Measurements from ENCODE around the gene MCCD1.

Gene MCCD1

GRCh38 chr6:31513456-31514165, 15.2 kb upstream of the MCCD1 start:
- no peak for DNase-seq (ENCODE audit: low spot score)

- DNase-seq (ENCODE audit: low spot score): no peak
Measured at GRCh38 chr6:31521835-31522234, 6.9 kb upstream of the MCCD1 start.

DNA sequence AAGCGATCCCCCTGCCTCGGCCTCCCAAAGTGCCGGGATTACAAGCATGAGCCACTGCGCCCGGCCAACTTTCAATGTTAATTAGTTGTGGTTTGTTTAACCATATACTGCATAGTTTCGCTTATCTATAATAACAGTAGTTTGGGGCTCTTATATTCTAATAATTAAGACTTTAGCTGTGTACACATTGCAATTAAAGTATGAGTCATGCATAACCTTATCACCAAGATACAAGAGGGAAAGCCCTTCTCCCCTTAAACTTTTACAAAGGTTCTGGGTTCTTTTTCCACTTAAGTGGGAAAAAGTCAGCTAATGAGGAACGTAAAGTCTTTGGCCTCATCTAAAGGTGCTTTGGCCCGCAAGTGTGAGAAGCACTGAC, 3.2 kb upstream of the MCCD1 start:
- no peak for DNase-seq (ENCODE audit: low spot score)

DNA sequence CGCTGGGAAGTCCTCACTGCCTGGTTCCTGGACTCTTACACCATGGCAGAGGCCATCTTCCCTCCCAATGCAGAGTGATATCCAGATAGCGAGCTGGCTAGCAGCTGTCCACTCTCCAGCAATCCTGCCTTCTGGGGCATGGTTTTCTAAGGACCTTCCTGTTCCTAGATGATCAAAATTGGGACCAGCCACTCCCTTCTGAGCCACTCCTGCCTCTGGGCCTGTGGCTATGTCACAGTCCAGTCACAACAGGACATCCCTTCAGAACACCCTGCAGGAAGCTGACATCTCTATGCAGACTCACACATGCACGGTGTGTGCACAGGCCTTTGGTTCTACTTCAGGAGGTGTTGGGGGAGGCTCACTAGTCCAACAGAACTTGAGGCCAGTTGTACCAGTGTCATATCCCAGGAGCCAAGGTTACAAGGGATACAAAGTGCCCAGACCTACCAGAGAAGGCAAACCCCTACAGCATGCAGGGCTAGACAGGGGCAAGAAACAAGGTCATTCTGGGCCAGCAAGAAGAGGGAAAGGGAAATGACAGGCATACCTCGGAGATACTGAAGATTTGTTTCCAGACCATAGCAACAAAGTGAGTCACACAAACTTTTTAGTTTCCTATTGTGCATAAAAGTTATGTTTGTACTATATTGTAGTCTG, 2.7 kb upstream of the MCCD1 start:
- DNase-seq (ENCODE audit: low spot score): no peak

DNA sequence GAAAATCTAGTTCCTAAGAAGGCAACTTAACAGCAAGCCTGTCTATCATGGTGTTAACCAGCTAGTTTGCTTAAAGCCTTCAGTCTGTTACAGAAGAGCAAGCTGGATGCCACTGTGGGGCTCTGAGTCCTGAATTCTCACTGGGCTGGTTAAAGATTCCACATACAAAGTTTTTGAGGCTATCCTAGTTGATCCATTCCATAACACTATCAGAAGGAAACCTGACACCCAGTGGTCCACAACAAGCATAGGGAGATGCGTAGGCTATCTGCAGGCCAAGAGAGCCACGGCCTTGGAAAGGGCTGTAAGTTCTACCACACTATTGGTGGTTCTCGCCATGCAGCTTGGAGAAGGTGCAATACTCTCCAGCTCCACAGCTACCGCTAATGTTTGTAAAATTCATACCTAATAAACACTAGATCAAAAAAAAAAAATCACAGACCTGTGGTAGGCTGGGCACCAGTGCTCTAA, 420 bp upstream of the MCCD1 start:
- DNase-seq (ENCODE audit: low spot score): no peak

- no peak for DNase-seq (ENCODE audit: low spot score)
Measured at GRCh38 chr6:31529329-31530150, 778 bp downstream of the MCCD1 start.

DNA sequence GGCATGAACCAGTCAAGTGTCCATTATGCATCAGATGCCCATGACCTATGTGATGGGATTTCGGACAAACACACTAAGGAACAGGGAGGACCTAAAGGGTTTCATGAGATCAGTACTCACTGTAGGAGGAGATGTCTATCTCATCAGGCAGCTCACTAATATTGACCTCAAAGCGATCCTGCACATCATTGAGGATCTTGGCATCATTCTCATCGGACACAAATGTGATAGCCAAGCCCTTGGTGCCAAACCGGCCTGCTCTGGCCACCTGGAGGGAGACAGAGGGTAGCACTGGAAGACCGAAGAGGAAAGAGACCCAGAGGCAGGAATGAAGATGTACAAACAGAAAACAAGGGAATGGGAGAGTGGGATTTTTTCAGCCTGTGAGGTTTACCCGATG, 1.9 kb downstream of the MCCD1 start:
- no peak for DNase-seq (ENCODE audit: low spot score)

DNA sequence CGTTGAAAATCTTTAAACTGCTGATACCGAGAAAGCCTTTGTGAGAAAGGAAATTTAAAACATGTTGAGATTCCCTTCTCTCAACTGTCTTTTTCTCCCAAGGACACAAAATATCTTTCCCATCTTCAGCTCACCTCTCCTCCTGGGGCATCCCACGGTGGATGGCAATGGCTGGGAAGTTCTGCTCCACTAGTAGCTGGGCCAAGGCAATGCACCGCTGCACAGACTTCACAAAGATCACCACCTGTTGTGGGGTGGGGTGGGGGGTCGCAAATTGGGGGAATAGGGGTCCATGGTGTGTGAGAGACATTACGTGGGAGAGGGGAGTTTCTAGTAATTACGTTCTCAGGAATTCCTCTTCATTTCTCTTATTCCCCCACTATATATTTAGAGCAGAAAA, 2.4 kb downstream of the MCCD1 start:
- DNase-seq (ENCODE audit: low spot score): no peak

GRCh38 chr6:31531771-31532643, 3.2 kb downstream of the MCCD1 start:
- no peak for DNase-seq (ENCODE audit: low spot score)

DNA sequence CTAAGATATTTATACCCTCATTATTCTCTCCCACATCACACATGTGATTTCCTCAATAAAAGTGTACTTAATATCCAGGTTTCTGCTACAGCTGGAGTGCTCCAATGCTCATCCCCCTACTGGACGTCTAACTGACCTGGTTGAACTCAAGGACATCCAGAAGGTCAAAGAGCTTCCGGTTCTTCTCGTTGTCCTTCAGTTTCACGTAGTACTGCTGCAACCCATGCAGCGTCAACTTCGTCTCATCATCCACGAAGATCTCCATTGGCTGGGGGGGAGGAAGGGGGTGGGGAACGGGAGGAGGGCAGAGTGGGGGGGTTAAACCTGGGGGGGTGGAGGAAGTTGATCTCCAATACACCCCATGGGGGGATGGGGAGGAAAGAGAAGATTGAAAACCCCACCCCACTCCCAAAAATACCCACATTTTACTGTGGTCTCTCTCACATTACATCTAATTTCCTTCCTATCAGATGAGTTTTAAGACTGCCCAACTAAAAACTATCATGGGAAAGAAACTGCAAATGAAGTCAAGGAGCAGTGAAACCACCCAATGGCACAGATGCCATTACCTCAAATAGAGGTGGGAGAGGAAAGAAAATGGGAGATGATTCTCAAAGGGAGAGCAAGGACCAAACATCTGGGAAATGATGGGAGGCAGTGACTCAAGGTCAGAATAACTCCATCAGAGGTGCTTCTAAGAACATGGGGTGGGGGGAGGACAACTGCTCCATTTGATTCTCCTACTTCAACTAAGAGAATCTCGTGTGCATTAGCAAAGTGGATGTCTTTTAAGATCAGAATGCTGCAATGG, 4.1 kb downstream of the MCCD1 start:
- no peak for DNase-seq (ENCODE audit: low spot score)

DNA sequence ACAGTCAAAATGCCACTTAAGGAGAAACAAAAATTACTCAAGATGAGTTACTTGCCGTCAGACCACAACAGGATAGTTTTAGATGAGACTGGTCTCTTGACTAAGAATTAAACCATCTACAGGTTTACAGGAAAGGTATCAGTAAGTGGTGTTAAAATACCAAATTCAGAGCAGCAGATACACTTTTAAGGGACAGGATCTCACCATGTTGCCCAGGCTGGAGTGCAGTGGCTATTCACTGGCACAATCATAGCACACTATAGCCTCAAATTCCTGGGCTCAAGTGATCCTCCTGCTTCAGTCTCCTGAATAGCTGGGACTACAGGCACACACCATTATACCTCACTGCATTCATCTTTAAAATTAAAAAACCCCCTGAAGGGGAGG, 4.7 kb downstream of the MCCD1 start:
- no peak for DNase-seq (ENCODE audit: low spot score)

DNA sequence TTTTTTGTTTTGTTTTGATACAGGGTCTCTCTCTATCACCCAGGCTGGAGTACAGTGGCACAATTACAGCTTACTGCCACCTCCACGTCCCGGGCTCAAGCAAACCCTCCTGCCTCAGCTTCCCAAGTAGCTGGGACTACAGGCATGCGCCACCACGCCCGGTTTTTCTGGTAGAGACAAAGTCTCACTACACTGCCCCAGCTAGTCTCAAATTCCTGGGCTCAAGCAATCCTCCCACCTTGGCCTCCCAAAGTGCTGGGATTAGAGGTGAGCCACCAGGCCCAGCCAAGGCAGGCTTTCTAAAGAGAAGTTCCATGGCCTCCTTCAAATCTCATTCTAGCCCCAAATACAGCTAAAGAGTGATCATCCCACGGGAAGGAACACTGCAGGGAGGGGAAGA, 5.2 kb downstream of the MCCD1 start:
- no peak for DNase-seq (ENCODE audit: low spot score)

- no peak for DNase-seq (ENCODE audit: low spot score)
Measured at GRCh38 chr6:31534521-31535040, 5.8 kb downstream of the MCCD1 start.

- no peak for DNase-seq (ENCODE audit: low spot score)
Measured at GRCh38 chr6:31535538-31536324, 7.0 kb downstream of the MCCD1 start.

GRCh38 chr6:31538805-31539400, 10.1 kb downstream of the MCCD1 start:
- no peak for DNase-seq (ENCODE audit: low spot score)

DNA sequence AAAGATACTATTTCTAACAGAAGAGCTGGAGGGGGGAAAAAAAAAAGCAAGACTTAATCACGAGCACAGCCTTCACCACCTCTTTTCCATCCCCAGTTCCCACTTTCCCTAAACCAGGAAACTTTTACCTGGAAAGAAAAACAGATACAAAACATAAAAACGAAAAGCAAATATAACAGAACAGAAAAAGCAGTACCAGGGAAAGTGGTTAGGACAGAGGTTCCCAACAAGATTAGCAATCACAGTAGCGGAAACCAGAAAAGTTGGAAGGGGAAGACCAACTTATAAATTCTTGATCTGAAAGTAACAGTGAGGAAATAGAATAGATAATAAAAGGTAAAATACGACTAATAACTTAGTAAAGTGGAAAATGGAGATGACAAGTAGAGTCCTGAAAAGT, 11.9 kb downstream of the MCCD1 start:
- no peak for DNase-seq (ENCODE audit: low spot score)

DNA sequence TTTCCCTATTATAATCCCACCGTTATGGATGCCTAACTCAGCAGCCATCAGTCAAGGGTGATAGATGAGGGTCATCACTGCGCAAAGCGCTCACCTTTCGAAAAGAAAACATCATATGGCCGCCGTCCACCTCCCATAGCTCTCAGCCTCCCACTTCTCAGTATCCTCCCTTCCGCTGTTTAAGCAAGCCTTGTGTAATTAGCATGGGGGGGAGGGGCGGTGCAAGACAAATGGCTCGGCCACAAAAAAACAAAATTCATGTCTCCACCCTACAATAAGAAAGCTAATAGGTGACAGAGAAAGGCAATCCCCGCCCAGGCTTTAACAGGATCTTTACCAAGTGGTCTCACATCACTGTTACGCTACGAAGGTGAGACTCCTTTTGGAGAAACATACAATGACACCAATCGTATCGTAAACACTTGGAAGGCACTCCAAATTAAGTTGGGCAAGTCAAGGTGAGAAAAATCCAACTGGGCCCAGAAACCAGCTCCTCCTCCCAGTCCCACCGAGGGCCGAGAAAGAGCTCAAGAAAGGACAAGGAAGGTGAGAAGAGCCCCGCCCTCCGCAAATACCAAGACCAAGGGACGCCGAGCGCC, 12.4 kb downstream of the MCCD1 start:
- DNase-seq (ENCODE audit: low spot score): no peak

GRCh38 chr6:31541658-31542521, 13.1 kb downstream of the MCCD1 start, which contains the start of gene DDX39B:
Gene DDX39B, minus strand, starts transcription at chr6:31542003. Its CDS starts 1,471 bp downstream, at chr6:31540532.
- DNase-seq (ENCODE audit: low spot score): peak; percentile 96

All from left forelimb (tissue), 1 donor.